Neural progenitor cell (in vitro differentiated cells): ENCODE measurements around the gene TPM1.

Experiments used
- CTCF ChIP-seq: fragments of 200-600 bp; sonication (generic); IDR thresholded peaks from 2 replicates; pipeline ENCODE4 v1.5.1; 2017; ENCODE audit warnings: antibody characterized with exemption, mild to moderate bottlenecking
- EZH2 ChIP-seq: fragments of 200-600 bp; sonication (generic); IDR thresholded peaks from 2 replicates; pipeline ENCODE4 v1.6.1; 2017; ENCODE audit warnings: antibody characterized with exemption, mild to moderate bottlenecking, moderate library complexity
- EZH2phosphoT487 ChIP-seq: fragments of 200-600 bp; sonication (generic); IDR thresholded peaks from 2 replicates; pipeline ENCODE4 v1.6.1; 2017; ENCODE audit warnings: antibody characterized with exemption

- TF ChIP-seq CTCF (no peak), EZH2 (no peak), EZH2phosphoT487 (no peak)
Measured at GRCh38 chr15:63044645-63045464, 2.3 kb downstream of the TPM1 start.
